HG02763 (cell line): ENCODE results near the gene ZNF554.
"Not testable (repeated sequence)": the region's sequence is repeated elsewhere in the genome, so short reads cannot be mapped to it uniquely, and the experiment has no call there.

Experiments
- ATAC-seq: cut with Tn5 transposase; IDR thresholded peaks from one replicate; pipeline ENCODE4 v1.9.1; 2021; ENCODE audit warnings: mild to moderate bottlenecking, moderate library complexity; ENCODE audit not compliant: unreplicated experiment

Gene ZNF554

GRCh38 chr19:2806736-2807378 lies 12.8 kb upstream of the ZNF554 start:
- ATAC-seq = no peak

- no peak for ATAC-seq
Measured at GRCh38 chr19:2807379-2808128, 12.1 kb upstream of the ZNF554 start.

- ATAC-seq = no peak
Measured at GRCh38 chr19:2808129-2808941, 11.3 kb upstream of the ZNF554 start.

DNA sequence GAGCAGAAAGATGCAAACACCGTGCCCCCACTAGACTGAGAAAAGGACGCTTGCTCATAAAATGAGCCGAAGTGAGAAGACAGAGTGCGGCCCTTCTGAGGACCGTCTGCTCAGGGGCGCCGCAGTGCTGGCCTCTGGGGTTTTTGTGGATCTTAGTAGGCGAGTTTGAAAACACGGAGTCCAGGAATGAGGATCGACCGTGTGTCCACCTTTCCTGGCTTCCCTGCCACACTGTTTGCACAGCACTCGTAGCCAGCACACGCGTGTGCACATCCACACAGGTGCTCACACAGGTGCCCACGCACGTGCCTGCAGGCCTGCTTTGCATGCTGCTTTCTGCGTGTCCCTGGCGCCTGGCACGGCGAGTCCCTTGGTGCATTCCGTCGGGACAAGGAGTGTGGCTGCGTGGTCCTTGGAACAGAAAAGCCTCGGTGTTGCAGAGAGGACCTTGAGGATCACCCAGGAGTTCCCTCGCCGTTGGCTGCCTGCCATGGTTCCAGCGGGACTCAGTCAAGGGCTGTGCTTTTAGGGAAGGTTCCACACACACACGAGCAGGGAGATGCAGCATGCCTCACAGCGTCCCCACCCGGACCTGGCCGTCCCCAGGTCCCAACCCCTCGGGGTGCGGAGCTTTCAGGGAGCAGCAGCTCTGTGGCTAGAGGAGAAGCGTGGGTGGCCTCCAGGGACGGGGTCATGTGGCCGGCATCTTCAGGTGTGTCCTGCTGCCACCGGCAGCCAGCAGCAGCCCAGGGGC lies 10.1 kb upstream of the ZNF554 start:
- no peak for ATAC-seq

GRCh38 chr19:2810141-2811091 lies 9.3 kb upstream of the ZNF554 start:
- no peak for ATAC-seq

DNA sequence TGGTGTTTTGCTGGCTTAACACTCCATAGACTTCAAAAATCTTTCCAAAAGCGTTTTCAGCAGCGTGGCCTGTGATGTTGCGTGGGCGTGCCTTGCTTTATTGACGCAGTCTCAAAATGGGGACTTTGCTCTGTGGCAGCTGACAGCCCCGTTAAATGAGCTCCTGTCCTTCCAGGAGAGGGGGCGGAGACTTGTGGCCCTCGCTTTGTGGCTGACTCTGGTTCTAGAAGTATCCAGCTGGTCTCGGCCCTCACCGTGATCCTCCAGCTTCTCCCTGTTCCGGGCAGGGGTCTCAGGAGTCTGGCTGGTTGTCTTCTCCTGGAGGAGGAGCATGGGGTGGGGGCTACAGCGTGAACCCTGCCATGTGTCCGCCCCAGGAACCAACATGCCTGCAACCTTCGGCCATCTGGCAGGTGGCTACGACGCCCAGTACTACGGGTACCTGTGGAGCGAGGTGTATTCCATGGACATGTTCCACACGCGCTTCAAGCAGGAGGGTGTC lies 8.4 kb upstream of the ZNF554 start:
- ATAC-seq = no peak

- ATAC-seq = no peak
Measured at GRCh38 chr19:2811735-2812413, 7.8 kb upstream of the ZNF554 start.

- no peak for ATAC-seq
Measured at GRCh38 chr19:2812414-2813234, 7.0 kb upstream of the ZNF554 start.

DNA sequence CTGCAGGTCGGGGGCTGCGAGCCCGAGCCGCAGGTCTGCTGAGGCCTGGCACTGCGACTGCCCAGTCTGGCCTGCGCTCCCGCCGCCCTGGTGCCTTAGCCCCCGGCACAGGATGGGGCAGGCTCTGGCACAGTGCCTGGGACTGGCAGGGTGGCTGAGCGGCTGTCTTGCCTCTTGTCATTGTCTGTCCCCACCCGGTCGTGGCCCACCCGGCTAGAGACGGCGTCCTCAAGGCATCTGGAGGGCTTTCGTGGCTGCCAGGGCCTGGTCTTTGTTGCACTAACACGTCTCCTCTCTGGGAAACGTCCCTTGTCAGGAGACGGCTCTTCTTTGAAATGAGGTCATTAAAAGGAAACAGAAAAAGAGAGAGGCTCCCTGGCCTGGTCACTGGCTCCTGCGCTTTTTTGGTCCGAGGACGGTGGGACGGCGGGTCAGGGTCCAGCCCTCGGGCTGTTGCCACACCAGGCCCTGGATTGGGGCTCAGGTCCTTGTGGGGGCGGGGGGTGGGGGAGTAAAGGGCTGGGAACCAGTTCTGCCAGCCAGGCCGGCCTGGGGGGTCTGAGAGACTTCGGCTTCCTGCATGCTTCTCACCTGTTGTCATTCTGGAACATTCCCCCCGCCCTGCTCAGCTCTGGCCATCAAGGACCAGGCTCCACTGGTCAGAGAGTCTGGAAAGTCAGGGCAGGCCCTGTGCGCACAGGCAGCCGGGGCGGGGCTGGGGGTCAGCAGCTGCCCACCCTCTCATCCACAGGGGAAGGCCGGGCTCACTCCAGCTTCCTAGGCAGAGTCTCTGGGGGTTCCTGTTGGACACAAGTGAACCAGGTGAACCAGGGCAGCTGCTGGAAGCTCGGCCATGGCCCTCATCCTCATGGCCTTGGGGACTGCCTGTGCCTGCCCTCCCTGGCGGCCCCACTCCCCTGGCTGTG lies 6.2 kb upstream of the ZNF554 start:
- ATAC-seq = no peak

DNA sequence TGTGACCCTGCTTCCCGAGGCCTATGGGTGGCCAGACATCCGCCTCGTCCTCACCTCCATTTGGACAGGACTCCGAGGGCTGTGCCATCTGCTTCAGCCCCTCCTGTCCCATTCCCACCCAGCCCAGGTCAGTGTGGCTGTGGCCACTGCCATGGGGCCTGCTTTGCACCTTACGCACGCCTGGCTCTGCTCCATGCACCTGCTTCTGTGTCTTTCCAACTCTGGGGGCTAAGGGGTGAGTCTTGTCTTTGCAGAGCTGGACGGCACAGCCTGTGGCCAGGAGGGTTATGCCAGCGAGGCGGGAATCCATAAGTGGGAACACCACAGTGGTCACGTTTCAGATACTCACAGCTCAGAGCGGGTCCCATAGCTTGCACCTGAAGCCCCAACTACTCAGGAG lies 5.2 kb upstream of the ZNF554 start:
- ATAC-seq = no peak

- no peak for ATAC-seq
Measured at GRCh38 chr19:2815191-2815614, 4.5 kb upstream of the ZNF554 start.

- ATAC-seq = no peak
Measured at GRCh38 chr19:2815923-2816322, 3.7 kb upstream of the ZNF554 start.

DNA sequence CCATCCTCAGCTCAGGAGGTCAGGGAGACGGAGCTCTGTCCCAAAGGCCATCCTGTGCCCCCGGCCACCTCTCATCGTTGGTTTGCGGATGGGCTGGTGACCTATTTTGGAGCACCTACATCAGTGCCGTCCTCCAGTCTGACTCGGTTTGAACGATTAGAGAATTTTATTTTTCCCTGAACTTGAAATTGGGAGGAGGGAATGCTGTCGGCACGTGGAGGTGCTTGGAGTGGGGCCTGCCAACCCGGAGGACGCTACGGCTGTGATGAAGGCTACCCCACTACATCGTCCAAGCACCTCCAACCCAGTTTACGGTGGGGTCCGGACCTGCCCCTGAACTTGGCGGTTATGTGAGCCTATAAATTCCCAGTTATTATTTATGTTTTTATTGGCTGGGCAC lies 3.0 kb upstream of the ZNF554 start:
- no peak for ATAC-seq

DNA sequence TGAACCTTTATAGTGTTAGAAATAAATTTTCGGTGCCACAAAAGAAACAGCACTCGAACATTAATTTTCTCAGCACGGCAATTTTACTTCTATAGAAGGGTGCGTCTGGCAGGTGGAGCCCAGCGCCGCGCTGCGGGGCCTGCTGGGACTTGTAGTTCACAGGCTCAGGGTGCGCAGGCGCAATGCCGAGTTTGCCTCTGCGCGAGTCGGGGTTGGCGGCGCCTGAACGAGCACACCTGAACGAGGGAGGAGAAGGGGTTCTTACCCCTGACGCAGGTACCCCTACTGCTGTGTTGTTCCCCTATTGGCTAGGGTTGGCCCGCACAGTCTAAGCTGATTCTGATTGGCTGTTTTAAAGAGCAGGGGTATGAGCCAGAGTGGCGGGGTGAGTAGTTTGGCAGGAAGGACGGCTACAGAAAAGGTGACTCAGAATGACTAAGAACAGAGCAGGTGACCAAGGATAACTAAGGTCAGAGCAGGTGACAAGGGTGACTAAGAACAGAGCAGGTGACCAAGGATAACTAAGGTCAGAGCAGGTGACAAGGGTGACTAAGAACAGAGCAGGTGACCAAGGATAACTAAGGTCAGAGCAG lies 2.3 kb upstream of the ZNF554 start:
- not testable (repeated sequence) for ATAC-seq

DNA sequence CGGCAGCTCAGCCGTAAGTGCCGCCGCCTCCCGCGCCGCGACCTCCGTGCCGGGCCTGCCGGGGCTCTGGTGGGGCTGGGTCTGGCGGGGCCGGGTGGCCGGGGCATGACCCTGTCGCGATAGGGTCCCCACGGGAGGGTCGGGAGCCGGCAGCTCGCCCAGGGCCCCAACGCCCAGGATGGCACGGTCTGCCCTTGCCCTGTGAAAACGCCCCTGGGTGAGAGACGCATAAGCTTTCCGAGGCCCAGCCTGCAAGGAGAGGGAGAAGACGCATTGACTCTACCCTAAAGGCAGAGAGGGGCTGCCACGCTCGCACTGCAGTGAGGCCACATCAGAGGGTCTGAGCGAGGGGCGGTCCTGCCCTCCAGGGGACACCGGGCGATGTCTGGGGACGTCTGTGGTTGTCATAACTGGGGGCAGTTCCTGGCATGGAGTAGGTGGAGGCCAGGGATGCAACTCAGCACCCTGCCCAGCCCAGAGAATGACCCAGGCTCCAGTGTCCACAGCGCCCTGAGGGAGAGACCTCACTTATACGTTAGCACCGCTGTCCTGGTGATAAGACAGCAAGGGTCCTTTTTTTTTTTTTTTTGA lies 539 bp downstream of the ZNF554 start:
- ATAC-seq = no peak

DNA sequence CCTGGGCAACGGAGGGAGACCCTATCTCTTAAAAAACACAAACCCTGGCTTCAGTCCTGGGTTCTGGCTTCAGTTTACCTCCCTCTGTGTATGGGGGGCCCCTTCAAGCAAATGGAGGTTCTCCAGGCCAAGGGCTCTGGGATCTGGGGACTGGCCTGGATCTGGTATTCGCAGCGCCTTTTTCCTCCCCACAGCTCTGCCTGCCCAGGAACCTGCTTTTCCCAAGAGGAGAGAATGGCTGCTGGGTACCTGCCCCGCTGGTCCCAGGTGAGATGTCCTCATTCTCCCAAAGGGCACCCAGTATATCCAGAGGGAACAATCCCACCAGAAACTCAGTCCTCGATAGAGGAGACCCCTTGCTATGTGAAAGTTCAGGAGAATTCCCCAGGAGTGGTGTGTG lies 3.2 kb downstream of the ZNF554 start:
- ATAC-seq = no peak

- no peak for ATAC-seq
Measured at GRCh38 chr19:2823646-2824045, 4.0 kb downstream of the ZNF554 start.
